ENCODE results near the gene PILRA. TPM values are rescaled to one million over a fixed set of nuclear protein-coding genes. Genes with fewer than 3 reads are reported as not detected.
A peak's percentile ranks its signal among the peaks of the same experiment; 100 is the strongest.
"Not testable (repeated sequence)": the region's sequence is repeated elsewhere in the genome, so short reads cannot be mapped to it uniquely, and the experiment has no call there.

PILRA gene
- total and polyA plus RNA-seq, 5 experiments from 2014 or later: 0.35 to 10.6 (median 0.63) TPM

DNA sequence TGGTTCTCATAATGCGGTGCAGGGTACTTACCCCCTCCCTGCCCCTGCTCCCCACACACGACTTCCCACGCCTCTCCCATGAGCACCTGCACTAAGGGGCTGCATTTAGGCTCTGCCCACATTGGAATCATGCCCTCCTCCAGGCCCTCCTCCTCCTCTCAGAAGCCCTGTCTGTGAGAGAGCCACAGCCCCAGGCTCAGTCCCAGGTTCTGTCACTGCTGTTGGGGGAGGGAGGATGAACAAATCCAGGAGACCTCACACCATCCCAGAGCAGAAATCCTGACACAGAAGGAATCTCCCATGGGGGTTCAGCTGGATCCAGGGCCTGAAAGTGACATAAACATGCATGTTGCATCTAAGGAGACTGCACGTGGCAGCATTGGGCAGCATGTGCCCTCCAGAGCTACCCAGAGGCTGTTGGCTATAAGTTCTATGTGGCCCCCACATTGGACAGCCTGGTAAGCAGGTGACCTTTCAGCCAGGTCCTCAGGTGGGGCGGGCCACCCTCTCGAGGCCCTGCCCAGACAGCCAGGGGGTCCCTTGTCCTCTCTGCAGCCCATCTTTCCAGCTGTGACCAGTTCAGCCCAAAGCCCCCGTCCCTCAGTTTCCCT lies 1.6 kb upstream of the PILRA start:
- Mint-ChIP-seq H3K4me3 (no peak overlapping the region), H3K4me1 (peaks cover 19 to 84% (median 54%) of the 10 kb centered on the region in 4 donors), H3K27me3 (no peaks in the 10 kb centered on the region), H3K36me3 (peaks cover 0 to 6% (median 5%) of the 10 kb centered on the region in 3 donors), H3K27ac (peak overlapping the region; percentile 11 to 89 (median 66)), H3K9me3 (no peaks in the 10 kb centered on the region)
- DNase-seq (no peak), ATAC-seq (no peak)
- POLR2A ChIA-PET: no interaction called here

DNA sequence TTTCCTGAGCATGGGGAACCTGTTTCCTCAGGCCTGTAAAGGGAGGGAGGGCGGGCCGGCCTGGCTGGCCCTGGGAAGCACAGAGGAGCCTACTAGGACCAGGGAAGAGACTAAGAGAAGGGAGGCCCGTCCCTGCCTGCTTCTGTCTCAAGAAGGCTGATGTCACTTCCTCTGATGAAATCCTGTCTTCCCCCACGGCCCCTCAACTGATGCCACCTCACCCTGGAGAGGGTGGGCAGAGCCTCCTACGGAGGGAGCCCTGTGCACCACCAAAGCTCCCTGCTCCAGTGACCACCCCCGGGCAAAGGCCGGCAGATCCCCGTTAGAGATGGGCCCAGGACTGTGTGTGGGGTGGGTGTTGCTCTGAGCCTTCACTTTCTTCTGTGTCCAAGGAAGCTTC lies 1.0 kb upstream of the PILRA start:
- Mint-ChIP-seq H3K36me3 (peaks cover 0 to 6% (median 5%) of the 10 kb centered on the region in 3 donors), H3K4me1 (peaks cover 17 to 78% (median 49%) of the 10 kb centered on the region in 4 donors), H3K27ac (peak overlapping the region in 9 of 10 donors; percentile 60 to 92 (median 86)), H3K27me3 (no peaks in the 10 kb centered on the region), H3K9me3 (no peaks in the 10 kb centered on the region), H3K4me3 (peak overlapping the region in 5 of 10 donors; percentile 33 to 63 (median 58))
- POLR2A ChIA-PET: no interaction called here
- peak in 1 of 2 donors; percentile 65 for ATAC-seq
- DNase-seq: no peak

DNA sequence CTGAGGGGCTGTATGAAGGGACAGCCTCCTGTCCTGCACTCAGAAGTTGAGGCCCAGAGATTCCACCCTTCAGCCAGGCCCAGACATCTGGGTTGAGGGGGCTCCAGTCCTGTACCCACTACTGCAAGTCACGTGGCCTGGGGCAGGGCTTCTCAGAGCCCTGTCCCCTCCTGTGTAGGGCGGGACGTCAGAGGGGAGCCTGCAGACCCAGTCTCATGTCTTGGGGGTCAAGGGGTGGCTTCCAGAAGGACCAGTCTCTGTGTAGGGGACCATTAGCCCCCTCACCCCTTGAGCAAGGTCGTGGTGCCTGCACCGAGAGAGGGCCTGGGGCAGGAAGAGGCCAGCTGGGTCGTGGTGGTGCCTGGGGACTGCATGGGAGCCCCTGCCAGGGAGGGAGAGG lies 593 bp upstream of the PILRA start:
- Mint-ChIP-seq H3K4me3 (peak overlapping the region in 2 of 10 donors; percentile 45 to 58), H3K4me1 (peaks cover 14 to 73% (median 44%) of the 10 kb centered on the region in 4 donors), H3K27me3 (no peaks in the 10 kb centered on the region), H3K36me3 (peaks cover 0 to 4% (median 4%) of the 10 kb centered on the region in 3 donors), H3K27ac (peak overlapping the region in 9 of 10 donors; percentile 60 to 92 (median 86)), H3K9me3 (no peaks in the 10 kb centered on the region)
- POLR2A ChIA-PET: no interaction called here
- no peak for ATAC-seq
- no peak for DNase-seq

DNA sequence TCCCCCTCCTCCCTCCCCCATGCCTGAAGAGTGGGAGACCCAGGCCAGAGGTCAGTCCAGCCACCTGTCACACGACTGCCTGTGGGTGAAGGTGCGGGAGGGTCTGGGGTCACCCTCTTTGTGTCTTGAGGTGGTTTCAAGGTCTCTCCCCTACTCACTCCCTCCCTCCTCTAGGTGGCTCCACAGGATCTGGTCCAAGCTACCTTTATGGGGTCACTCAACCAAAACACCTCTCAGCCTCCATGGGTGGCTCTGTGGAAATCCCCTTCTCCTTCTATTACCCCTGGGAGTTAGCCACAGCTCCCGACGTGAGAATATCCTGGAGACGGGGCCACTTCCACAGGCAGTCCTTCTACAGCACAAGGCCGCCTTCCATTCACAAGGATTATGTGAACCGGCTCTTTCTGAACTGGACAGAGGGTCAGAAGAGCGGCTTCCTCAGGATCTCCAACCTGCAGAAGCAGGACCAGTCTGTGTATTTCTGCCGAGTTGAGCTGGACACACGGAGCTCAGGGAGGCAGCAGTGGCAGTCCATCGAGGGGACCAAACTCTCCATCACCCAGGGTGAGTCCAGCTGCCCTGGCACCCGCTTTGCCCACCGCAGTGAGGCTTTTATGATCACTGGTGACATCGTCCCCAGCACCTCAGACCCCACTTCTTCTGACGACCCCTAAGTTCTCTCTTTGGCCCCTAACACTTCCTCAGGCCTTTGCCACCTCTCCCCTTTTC lies 747 bp downstream of the PILRA start:
- ATAC-seq, H3K9me3 Mint-ChIP-seq, H3K27me3 Mint-ChIP-seq, DNase-seq, POLR2A ChIA-PET, H3K36me3 Mint-ChIP-seq: not testable (repeated sequence)
- H3K27ac Mint-ChIP-seq: peak overlapping the region in 7 of 10 donors; percentile 4 to 78 (median 67)
- peak overlapping the region in 2 of 10 donors; percentile 21 to 63 for H3K4me3 Mint-ChIP-seq
- peaks cover 13 to 60% (median 37%) of the 10 kb centered on the region in 4 donors for H3K4me1 Mint-ChIP-seq

DNA sequence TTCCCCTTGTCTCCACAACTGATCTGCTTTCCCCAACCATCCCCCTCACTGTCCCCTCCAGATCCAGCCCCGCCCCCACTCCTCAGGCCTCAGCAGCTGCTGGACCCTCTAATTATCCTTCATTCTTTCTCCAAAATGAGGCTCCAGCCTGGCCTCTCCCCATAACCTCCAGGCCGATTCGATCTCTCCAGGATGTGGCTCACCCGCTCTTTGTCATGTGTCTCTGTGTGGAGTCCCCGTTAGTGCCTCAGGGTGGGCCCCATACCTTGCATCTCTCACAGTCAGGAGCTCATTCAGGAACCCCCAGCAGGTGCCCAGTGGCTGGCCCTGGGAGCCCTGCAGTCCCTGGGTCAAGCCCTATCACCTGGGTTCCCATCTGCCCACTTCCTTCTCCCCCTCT lies 1.3 kb downstream of the PILRA start:
- peak overlapping the region in 7 of 10 donors; percentile 3 to 78 (median 67) for H3K27ac Mint-ChIP-seq
- no peaks in the 10 kb centered on the region for H3K9me3 Mint-ChIP-seq
- H3K4me1 Mint-ChIP-seq: peaks cover 13 to 54% (median 34%) of the 10 kb centered on the region in 4 donors
- POLR2A ChIA-PET: no interaction called here
- no peaks in the 10 kb centered on the region for H3K27me3 Mint-ChIP-seq
- ATAC-seq (peak in 1 of 2 donors; percentile 38), DNase-seq (no peak)
- peak overlapping the region in 3 of 10 donors; percentile 21 to 63 (median 27) for H3K4me3 Mint-ChIP-seq
- H3K36me3 Mint-ChIP-seq: peaks cover 0 to 2% (median 0%) of the 10 kb centered on the region in 3 donors

DNA sequence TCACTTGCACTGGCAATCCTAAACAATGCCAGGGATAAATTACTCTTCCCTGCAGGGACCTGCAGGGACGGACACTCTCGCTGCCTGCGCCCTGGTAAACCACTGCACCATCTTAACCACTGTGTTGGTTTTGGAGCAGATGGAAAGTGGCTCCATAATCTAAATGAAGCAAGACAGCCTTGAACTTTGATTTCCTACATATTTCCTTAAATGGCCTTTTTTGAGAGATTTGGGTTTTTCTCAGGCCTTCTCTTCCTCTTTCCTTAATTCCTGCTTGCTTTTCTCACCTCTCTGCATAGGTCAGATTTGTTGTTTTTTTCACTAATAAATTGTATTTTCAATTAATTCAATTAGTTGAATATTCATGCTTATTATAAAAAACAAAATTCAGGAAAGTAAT lies 2.8 kb downstream of the PILRA start:
- Mint-ChIP-seq H3K27ac (peak overlapping the region in 1 of 10 donors; percentile 71), H3K9me3 (no peaks in the 10 kb centered on the region)

DNA sequence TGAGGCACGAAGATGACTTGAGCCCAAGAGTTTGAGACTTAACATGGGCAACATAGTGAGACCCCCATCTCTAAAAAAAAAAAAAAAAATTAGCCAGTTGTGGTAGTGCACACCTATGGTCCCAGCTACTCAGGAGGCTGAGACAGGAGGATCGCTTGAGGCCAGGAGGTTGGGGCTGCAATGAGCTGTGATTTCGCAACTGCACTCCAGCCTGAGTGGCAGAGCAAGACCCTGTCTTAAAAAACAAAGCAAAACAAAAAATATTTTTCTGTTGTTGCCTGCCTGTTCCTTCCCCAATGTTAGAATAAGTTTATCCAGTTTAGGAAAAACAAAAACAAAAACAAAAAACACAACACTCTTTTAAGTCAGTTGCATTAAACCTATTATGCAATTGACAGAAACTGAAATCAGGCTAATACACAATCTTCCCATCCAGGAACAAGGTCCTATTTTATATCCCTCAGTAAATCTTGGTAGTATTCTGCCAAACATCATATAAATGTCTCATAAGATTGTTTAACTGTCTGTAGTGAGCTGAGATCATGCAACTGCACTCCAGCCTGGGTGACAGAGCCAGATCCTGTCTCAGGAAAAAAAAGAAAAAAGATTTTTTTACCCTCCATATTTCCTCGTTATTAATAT lies 4.9 kb downstream of the PILRA start:
- DNase-seq (no peak), ATAC-seq (no peak)
- Mint-ChIP-seq H3K4me1 (peaks cover 18 to 40% (median 25%) of the 10 kb centered on the region in 4 donors), H3K36me3 (peaks cover 0 to 2% (median 0%) of the 10 kb centered on the region in 3 donors), H3K4me3 (no peak overlapping the region), H3K27ac (no peak overlapping the region), H3K9me3 (no peaks in the 10 kb centered on the region), H3K27me3 (peaks cover 0 to 1% (median 0%) of the 10 kb centered on the region in 5 donors)
- POLR2A ChIA-PET: interaction anchor here (0.7 kb wide), 1 partner anchor 451 kb away, joined by 3 read pairs; no protein-coding TSS in a partner anchor

More for the DNA sequence above, 2.8 kb downstream of the PILRA start:
- H3K36me3 Mint-ChIP-seq: peaks cover 0 to 2% (median 0%) of the 10 kb centered on the region in 3 donors
- H3K4me3 Mint-ChIP-seq: peak overlapping the region in 1 of 10 donors; percentile 61
- POLR2A ChIA-PET: interaction anchor here (0.6 to 0.7 kb wide), 3 partner anchors 11 to 368 kb away, joined by 3 to 7 read pairs (median 3); no protein-coding TSS in a partner anchor
- H3K27me3 Mint-ChIP-seq: no peaks in the 10 kb centered on the region
- peaks cover 15 to 49% (median 29%) of the 10 kb centered on the region in 4 donors for H3K4me1 Mint-ChIP-seq
- DNase-seq (no peak), ATAC-seq (no peak)

DNA sequence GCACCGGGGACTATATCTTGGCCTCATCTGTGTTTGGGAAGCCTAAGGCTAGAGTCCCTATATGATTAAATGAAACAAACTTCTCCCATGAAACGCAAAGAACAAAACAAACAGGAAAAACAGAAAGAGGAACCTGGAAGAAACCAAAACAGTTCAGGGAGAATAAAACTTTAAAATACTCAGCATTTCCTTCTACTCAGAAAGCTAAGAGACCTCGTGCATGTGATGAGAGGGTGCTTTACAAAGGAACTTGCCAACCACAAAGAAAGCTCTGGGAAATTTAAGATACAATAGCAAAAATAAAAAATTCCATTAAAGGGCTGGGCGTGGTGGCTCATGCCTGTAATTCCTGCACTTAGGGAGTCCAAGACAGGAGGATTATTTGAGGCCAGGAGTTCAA lies 6.9 kb downstream of the PILRA start:
- no peaks in the 10 kb centered on the region for H3K9me3 Mint-ChIP-seq
- no peak for DNase-seq
- H3K4me1 Mint-ChIP-seq: peaks cover 9 to 39% (median 14%) of the 10 kb centered on the region in 4 donors
- peaks cover 0 to 2% (median 0%) of the 10 kb centered on the region in 3 donors for H3K36me3 Mint-ChIP-seq
- POLR2A ChIA-PET: interaction anchor here (0.7 to 1.1 kb wide), 2 partner anchors 19 to 48 kb away, joined by 4 read pairs; partner anchors contain the start of gene ZCWPW1
- H3K4me3 Mint-ChIP-seq: no peak overlapping the region
- ATAC-seq: no peak
- H3K27ac Mint-ChIP-seq: peak overlapping the region in 1 of 10 donors; percentile 35
- peaks cover 0 to 1% (median 0%) of the 10 kb centered on the region in 5 donors for H3K27me3 Mint-ChIP-seq

DNA sequence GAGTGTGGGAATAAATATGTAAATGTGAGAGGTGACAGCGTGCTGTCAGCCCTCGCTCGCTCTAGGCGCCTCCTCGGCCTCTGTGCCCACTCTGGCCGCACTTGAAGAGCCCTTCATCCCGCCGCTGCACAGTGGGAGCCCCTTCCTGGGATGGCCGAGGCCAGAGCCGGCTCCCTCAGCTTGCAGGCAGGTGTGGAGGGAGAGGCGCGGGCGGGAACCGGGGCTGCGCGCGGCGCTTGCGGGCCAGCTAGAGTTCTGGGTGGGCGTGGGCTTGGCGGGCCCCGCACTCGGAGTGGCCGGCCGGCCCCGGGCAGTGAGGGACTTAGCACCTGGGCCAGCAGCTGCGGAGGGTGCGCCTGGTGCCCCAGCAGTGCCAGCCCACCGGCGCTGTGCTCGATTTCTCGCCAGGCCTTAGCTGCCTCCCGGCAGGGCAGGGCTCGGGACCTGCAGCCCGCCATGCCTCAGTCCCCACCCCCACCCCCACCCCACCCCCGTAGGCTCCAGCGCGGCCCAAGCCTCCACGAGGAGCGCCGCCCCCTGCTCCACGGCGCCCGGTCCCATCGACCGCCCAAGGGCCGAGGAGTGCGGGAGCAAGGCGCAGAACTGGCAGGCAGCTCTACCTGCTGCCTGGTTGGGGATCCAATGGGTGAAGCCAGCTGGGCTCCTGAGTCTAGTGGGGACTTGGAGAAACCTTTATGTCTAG lies 8.4 kb downstream of the PILRA start:
- peaks cover 8 to 29% (median 12%) of the 10 kb centered on the region in 4 donors for H3K4me1 Mint-ChIP-seq
- H3K27ac Mint-ChIP-seq, H3K27me3 Mint-ChIP-seq, H3K36me3 Mint-ChIP-seq, H3K9me3 Mint-ChIP-seq, DNase-seq, H3K4me3 Mint-ChIP-seq, POLR2A ChIA-PET, ATAC-seq: not testable (repeated sequence)

DNA sequence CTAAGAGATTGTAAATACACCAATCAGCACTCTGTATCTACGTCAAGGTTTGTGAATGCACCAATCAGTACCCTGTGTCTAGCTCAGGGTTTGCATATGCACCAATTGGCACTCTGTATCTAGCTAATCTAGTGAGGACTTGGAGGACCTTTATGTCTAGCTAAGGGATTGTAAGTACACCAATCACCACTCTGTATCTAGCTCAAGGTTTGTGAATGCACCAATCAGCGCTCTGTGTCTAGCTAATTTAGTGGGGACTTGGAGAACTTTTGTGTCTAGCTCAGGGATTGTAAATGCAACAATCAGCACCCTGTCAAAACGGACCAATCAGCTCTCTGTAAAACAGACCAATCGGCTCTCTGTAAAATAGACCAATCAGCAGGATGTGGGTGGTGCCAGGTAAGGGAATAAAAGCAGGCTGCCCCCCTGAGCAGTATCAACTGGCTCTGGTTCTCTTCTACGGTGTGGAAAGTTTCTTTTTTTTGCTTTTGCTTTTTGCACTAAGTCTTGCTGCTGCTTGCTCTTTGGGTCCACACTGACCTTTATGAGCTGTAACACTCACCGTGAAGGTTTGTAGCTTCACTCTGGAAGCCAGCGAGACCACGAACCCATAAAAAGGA lies 9.1 kb downstream of the PILRA start:
- peaks cover 8 to 29% (median 12%) of the 10 kb centered on the region in 4 donors for H3K4me1 Mint-ChIP-seq
- POLR2A ChIA-PET: interaction anchor here (0.6 kb wide), 1 partner anchor 12 kb away, joined by 9 read pairs; no protein-coding TSS in a partner anchor
- H3K27me3 Mint-ChIP-seq, H3K36me3 Mint-ChIP-seq, H3K9me3 Mint-ChIP-seq: not testable (repeated sequence)
- H3K27ac Mint-ChIP-seq: peak overlapping the region in 4 of 10 donors; percentile 21 to 79 (median 50)
- ATAC-seq (peak in 1 of 2 donors; percentile 70), DNase-seq (peak in 1 of 10 donors; percentile 23)
- peak overlapping the region; percentile 6 to 77 (median 46) for H3K4me3 Mint-ChIP-seq

DNA sequence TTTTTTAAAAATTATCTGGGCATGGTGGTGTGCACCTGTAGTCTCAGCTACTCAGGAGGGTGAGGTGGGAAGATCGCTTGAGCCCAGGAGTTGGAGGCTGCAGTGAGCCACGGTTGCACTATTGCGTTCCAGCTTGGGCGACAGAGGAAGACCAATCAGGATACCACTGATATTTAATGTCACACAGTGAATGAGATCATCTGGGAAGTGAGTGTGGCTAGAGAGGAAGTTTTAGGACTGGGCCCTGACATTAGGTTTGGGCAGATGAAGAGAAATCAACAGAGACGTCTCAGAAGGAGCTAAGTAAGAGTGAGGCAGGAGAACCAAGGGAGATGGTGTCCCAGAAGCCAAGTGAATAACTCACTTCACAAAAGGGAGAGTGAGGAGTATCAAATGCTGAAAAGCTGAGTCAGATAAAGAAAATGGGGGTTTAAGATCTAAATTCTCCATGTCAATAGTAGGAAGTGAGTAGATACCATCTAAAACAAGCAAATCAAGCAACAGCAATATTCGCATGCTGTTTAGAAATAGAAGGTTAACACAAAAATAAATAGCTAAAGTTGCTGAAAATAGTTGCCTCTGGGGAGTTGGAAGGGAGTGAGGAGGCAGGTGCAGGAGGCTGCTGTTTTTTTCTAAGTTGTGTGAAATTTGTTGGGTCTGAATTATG lies 11.5 kb downstream of the PILRA start:
- no peaks in the 10 kb centered on the region for H3K36me3 Mint-ChIP-seq
- peaks cover 8 to 29% (median 12%) of the 10 kb centered on the region in 4 donors for H3K4me1 Mint-ChIP-seq
- H3K27me3 Mint-ChIP-seq: peaks cover 0 to 2% (median 0%) of the 10 kb centered on the region in 5 donors
- H3K9me3 Mint-ChIP-seq: no peaks in the 10 kb centered on the region
- H3K27ac Mint-ChIP-seq: peak overlapping the region in 2 of 10 donors; percentile 10 to 30
- POLR2A ChIA-PET: no interaction called here
- H3K4me3 Mint-ChIP-seq: no peak overlapping the region
- ATAC-seq (no peak), DNase-seq (no peak)
